HCT116 (cell line): ENCODE results near the gene UBTD1. TPM values are rescaled to one million over a fixed set of nuclear protein-coding genes. Genes with fewer than 3 reads are reported as not detected.

Source experiments
- ATAC-seq: fragments of 200-7000 bp; cut with Tn5 transposase; 2 replicates; pipeline ENCODE4 v1.9.1; 2020; ENCODE audit warnings: mild to moderate bottlenecking, moderate library complexity
- BruUV-seq: library from RNA; stranded (reverse); fragments of 400-500 nt; replicated peaks from 2 replicates; lab custom pipeline; 2021; lab: Mats Ljungman, UMichigan
- CTCF ChIA-PET: fragments of 300-600 bp; sonication (Branson Sonifier 250); formaldehyde crosslinking; loops from one replicate; lab custom pipeline; 2021; ENCODE audit warnings: antibody characterized with exemption; lab: Charles Lee
- POLR2A ChIA-PET: fragments of 300-600, 350-600 bp; sonication (Branson Sonifier 250); formaldehyde crosslinking; loops from one replicate; lab custom pipeline; 2021; ENCODE audit warnings: antibody characterized with exemption; lab: Charles Lee
- RAD21 ChIA-PET, 2 experiments: fragments of 300-600 bp; sonication (Branson Sonifier 250); formaldehyde crosslinking; loops; one replicate each; lab custom pipeline; 2023; ENCODE audit warnings: low total read pairs in 2 of 2; ENCODE audit not compliant: uncharacterized antibody in 2 of 2, unreplicated experiment in 2 of 2, low non-redundant PET in 1 of 2; lab: Charles Lee
- DNase-seq: peaks from one replicate; pipeline ENCODE4 v3.0.0-alpha.2; 2010; ENCODE audit warnings: low read depth, low spot score
- H2AFZ ChIP-seq: fragments of 200-600 bp; shearing (Covaris generic), sonication (generic); 2 replicates; pipeline ENCODE4 v1.6.1; 2017; ENCODE audit warnings: low read depth, mixed run types, mixed read lengths, antibody characterized with exemption, low read length; ENCODE audit not compliant: poor library complexity, severe bottlenecking
- H3K27ac ChIP-seq: 2 replicates; pipeline ENCODE4 v1.5.1; 2012; ENCODE audit warnings: low read depth, low read length
- H3K27me3 ChIP-seq: fragments of 200-600 bp; sonication (generic); 2 replicates; pipeline ENCODE4 v1.6.1; 2016; ENCODE audit warnings: mixed run types, low read length, mixed read lengths; ENCODE audit not compliant: insufficient read depth
- H3K36me3 ChIP-seq, 2 experiments: fragments of 200-500 bp in 1 of 2; fragments of 200-600 bp in 1 of 2; sonication (Bioruptor generic) in 1 of 2; sonication (generic) in 1 of 2; 2 replicates each; pipeline versions ENCODE4 v1.5.1 to v1.6.1; 2014 to 2016; ENCODE audit warnings: low read length in 2 of 2, inconsistent platforms in 1 of 2, mixed read lengths in 1 of 2, mixed run types in 1 of 2; ENCODE audit not compliant: insufficient read depth in 2 of 2, control insufficient read depth in 1 of 2
- H3K4me1 ChIP-seq, 2 experiments: fragments of 200-600 bp in 1 of 2; sonication (generic) in 1 of 2; 2 replicates each; pipeline versions ENCODE4 v1.5.1 to v1.6.1; 2012 to 2017; ENCODE audit warnings: low read length in 2 of 2, inconsistent platforms in 1 of 2, mild to moderate bottlenecking in 1 of 2, mixed read lengths in 1 of 2, mixed run types in 1 of 2, moderate library complexity in 1 of 2; ENCODE audit not compliant: insufficient read depth in 2 of 2, control insufficient read depth in 1 of 2
- H3K4me2 ChIP-seq: fragments of 200-600 bp; sonication (generic); 2 replicates; pipeline ENCODE4 v1.6.1; 2017; ENCODE audit warnings: mixed run types, low read length, mixed read lengths
- H3K4me3 ChIP-seq, 2 experiments: fragments of 200-600 bp in 1 of 2; sonication (generic) in 1 of 2; replicated peaks in 1 of 2; 2 replicates each; pipeline ENCODE4 v1.5.1; 2011 to 2016; ENCODE audit warnings: low read length in 2 of 2, control low read depth in 1 of 2, low read depth in 1 of 2, mild to moderate bottlenecking in 1 of 2, mixed read lengths in 1 of 2, mixed run types in 1 of 2
- H3K79me2 ChIP-seq: fragments of 200-600 bp; sonication (generic); 2 replicates; pipeline ENCODE4 v1.6.1; 2017; ENCODE audit warnings: mild to moderate bottlenecking, mixed run types, low read length, moderate library complexity, mixed read lengths; ENCODE audit not compliant: insufficient read depth
- H3K9ac ChIP-seq: fragments of 200-600 bp; sonication (generic); 2 replicates; pipeline ENCODE4 v1.6.1; 2016; ENCODE audit warnings: low read length, mixed read lengths
- H3K9me2 ChIP-seq: fragments of 200-600 bp; sonication (generic), shearing (Covaris generic); 2 replicates; pipeline ENCODE4 v1.6.1; 2017; ENCODE audit warnings: mixed run types, mild to moderate bottlenecking, moderate library complexity; ENCODE audit not compliant: insufficient read depth
- H3K9me3 ChIP-seq, 2 experiments: fragments of 200-500 bp in 1 of 2; fragments of 200-600 bp in 1 of 2; sonication (Bioruptor generic) in 1 of 2; sonication (generic) in 1 of 2; 2 replicates each; pipeline ENCODE4 v1.6.1; 2014 to 2017; ENCODE audit warnings: low read length in 2 of 2, mixed read lengths in 2 of 2, inconsistent platforms in 1 of 2, low read depth in 1 of 2, mild to moderate bottlenecking in 1 of 2, mixed run types in 1 of 2, moderate library complexity in 1 of 2; ENCODE audit not compliant: control insufficient read depth in 1 of 2, insufficient read depth in 1 of 2
- H4K20me1 ChIP-seq: fragments of 200-600 bp; sonication (generic), shearing (Covaris generic); 2 replicates; pipeline ENCODE4 v1.6.1; 2017; ENCODE audit warnings: mixed run types, mild to moderate bottlenecking, moderate library complexity; ENCODE audit not compliant: insufficient read depth
- CEBPB ChIP-seq: IDR thresholded peaks from 2 replicates; pipeline ENCODE4 v1.6.1; 2012; ENCODE audit warnings: low read depth
- EGR1 ChIP-seq: IDR thresholded peaks from 2 replicates; pipeline ENCODE4 v1.6.1; 2012; ENCODE audit warnings: low read depth
- EZH2 ChIP-seq: fragments of 200-600 bp; sonication (generic); IDR thresholded peaks from 2 replicates; pipeline ENCODE4 v1.6.1; 2017; ENCODE audit warnings: antibody characterized with exemption, mixed run types
- EZH2phosphoT487 ChIP-seq: fragments of 200-600 bp; IDR thresholded peaks from 2 replicates; pipeline ENCODE4 v1.6.1; 2018; ENCODE audit warnings: antibody characterized with exemption, borderline replicate concordance
- FOSL1 ChIP-seq: IDR thresholded peaks from 2 replicates; pipeline ENCODE4 v1.6.1; 2012; ENCODE audit warnings: low read depth
- JUND ChIP-seq: IDR thresholded peaks from 2 replicates; pipeline ENCODE4 v1.6.1; 2012
- MAX ChIP-seq: IDR thresholded peaks from 2 replicates; pipeline ENCODE4 v1.6.1; 2012
- POLR2A ChIP-seq: IDR thresholded peaks from 2 replicates; pipeline ENCODE4 v1.7.0; 2011; ENCODE audit warnings: borderline replicate concordance; ENCODE audit not compliant: insufficient read depth, insufficient read length; ENCODE audit errors: extremely low read depth
- POLR2AphosphoS5 ChIP-seq: IDR thresholded peaks from 2 replicates; pipeline ENCODE4 v1.6.1; 2011; ENCODE audit warnings: mild to moderate bottlenecking, low read depth, low read length, moderate library complexity
- SRF ChIP-seq: IDR thresholded peaks from 2 replicates; pipeline ENCODE4 v1.6.1; 2012; ENCODE audit warnings: low read depth
- ZBTB33 ChIP-seq: IDR thresholded peaks from 2 replicates; pipeline ENCODE4 v1.6.1; 2011; ENCODE audit warnings: mild to moderate bottlenecking, low read length, moderate library complexity; ENCODE audit not compliant: insufficient replicate concordance; ENCODE audit errors: extremely low read depth
- ZNF274 ChIP-seq: fragments of 200-500 bp; sonication (Bioruptor generic); IDR thresholded peaks from 2 replicates; pipeline ENCODE4 v1.6.1; 2014; ENCODE audit warnings: mild to moderate bottlenecking, low read depth, low read length, inconsistent platforms
- intact Hi-C: fragments of 100-400 bp; cut with micrococcal nuclease; formaldehyde crosslinking; loops from 2 replicates; pipeline ENCODE4 v1.10.0; 2022
- total RNA-seq: library from RNA; stranded (reverse); gene quantifications from one replicate; pipeline ENCODE4 v1.2.1, GENCODE V29; 2021; ENCODE audit not compliant: unreplicated experiment

The UBTD1 gene
- total RNA-seq, 1 experiment from 2014 or later: 12.8 TPM

GRCh38 chr10:97547271-97547600 is 48.5 kb downstream of the UBTD1 start:
- ChIA-PET POLR2A (no interaction called here), RAD21 (no interaction called here), CTCF (interaction anchor here (1.4 kb wide), 1 partner anchor 24 kb away, joined by 4 read pairs; no protein-coding TSS in a partner anchor)
- BruUV-seq: no TSS peak
- intact Hi-C loops: no loop called here
- no peak overlapping the region for H2AFZ ChIP-seq
- H3K9me2 ChIP-seq: no peaks in the 10 kb centered on the region
- no peaks in the 10 kb centered on the region for H3K36me3 ChIP-seq
- no peak overlapping the region for H3K4me3 ChIP-seq
- no peak overlapping the region for H3K27ac ChIP-seq
- peaks cover 29 to 46% of the 10 kb centered on the region in 2 experiments for H3K4me1 ChIP-seq
- H3K4me2 ChIP-seq: no peak overlapping the region
- no peaks in the 10 kb centered on the region for H4K20me1 ChIP-seq
- no peaks in the 10 kb centered on the region for H3K27me3 ChIP-seq
- DNase-seq: no peak
- no peaks in the 10 kb centered on the region for H3K9me3 ChIP-seq
- no peak overlapping the region for H3K9ac ChIP-seq
- peaks cover 6% of the 10 kb centered on the region; the same call in 1 of the 2 replicates for H3K79me2 ChIP-seq
- TF ChIP-seq MAX: no peak
- no peak for TF ChIP-seq SRF
- TF ChIP-seq ZBTB33: no peak
- TF ChIP-seq EZH2: no peak
- no peak for TF ChIP-seq ZNF274
- no peak for TF ChIP-seq POLR2AphosphoS5
- TF ChIP-seq EGR1: no peak
- no peak for TF ChIP-seq CEBPB
- TF ChIP-seq EZH2phosphoT487: no peak
- no peak for TF ChIP-seq POLR2A
- TF ChIP-seq FOSL1: no peak
- no peak for TF ChIP-seq JUND
- no peak for ATAC-seq
